T-helper 17 cell (primary cell): Measurements from ENCODE around the gene NUP88. TPM values are rescaled to one million over a fixed set of nuclear protein-coding genes. Genes with fewer than 3 reads are reported as not detected.
A peak's percentile ranks its signal among the peaks of the same experiment; 100 is the strongest.

Source experiments
- ATAC-seq: fragments of 150-1000 bp; cut with Tn5 transposase; 2 replicates; pipeline ENCODE4 v1.10.0; 2021; ENCODE audit warnings: mild to moderate bottlenecking, moderate library complexity
- DNase-seq, 3 donors: peaks; one replicate each; pipeline versions ENCODE4 v3.0.0 to v3.0.0-alpha.2; 2020 to 2021
- H3K9me3 ChIP-seq: one replicate; pipeline ENCODE4 v1.7.0; 2013; ENCODE audit warnings: low read length, mild to moderate bottlenecking; ENCODE audit not compliant: control insufficient read depth, poor library complexity, severe bottlenecking
- H3K27ac Mint-ChIP-seq: one replicate; pipeline ENCODE4 v1.8.0; 2022; ENCODE audit warnings: mild to moderate bottlenecking, moderate library complexity, mixed read lengths
- H3K27me3 Mint-ChIP-seq: one replicate; pipeline ENCODE4 v1.8.0; 2022; ENCODE audit warnings: mixed read lengths
- H3K36me3 Mint-ChIP-seq: one replicate; pipeline ENCODE4 v1.8.0; 2022; ENCODE audit warnings: low read depth, mixed read lengths
- H3K4me1 Mint-ChIP-seq: one replicate; pipeline ENCODE4 v1.8.0; 2022; ENCODE audit warnings: mild to moderate bottlenecking, mixed read lengths
- H3K4me3 Mint-ChIP-seq: one replicate; pipeline ENCODE4 v1.8.0; 2022; ENCODE audit warnings: mild to moderate bottlenecking, moderate library complexity, mixed read lengths
- total RNA-seq, 4 donors: library from RNA in 2 of 4; stranded (reverse) in 2 of 4; gene quantifications; one replicate each; pipeline ENCODE4 v1.2.3 and lab custom pipeline; 2022 to 2026

NUP88 gene
- total RNA-seq, 2 donors from 2014 or later: 118 to 130 TPM

GRCh38 chr17:5362162-5362811, 57.2 kb downstream of the NUP88 start:
- Mint-ChIP-seq H3K27me3 (no peaks in the 10 kb centered on the region), H3K4me3 (no peak overlapping the region), H3K36me3 (peaks cover 8% of the 10 kb centered on the region), H3K4me1 (peaks cover 9% of the 10 kb centered on the region), H3K27ac (no peak overlapping the region)
- DNase-seq (no peak), ATAC-seq (no peak)
- H3K9me3 ChIP-seq: no peaks in the 10 kb centered on the region

- H3K4me3 Mint-ChIP-seq: no peak overlapping the region
- H3K27ac Mint-ChIP-seq: no peak overlapping the region
- peaks cover 9% of the 10 kb centered on the region for H3K4me1 Mint-ChIP-seq
- peaks cover 8% of the 10 kb centered on the region for H3K36me3 Mint-ChIP-seq
- no peaks in the 10 kb centered on the region for H3K27me3 Mint-ChIP-seq
- H3K9me3 ChIP-seq: no peaks in the 10 kb centered on the region
- DNase-seq (no peak), ATAC-seq (no peak)
These were observed 58.0 kb downstream of the NUP88 start for GRCh38 chr17:5361426-5361825.

DNA sequence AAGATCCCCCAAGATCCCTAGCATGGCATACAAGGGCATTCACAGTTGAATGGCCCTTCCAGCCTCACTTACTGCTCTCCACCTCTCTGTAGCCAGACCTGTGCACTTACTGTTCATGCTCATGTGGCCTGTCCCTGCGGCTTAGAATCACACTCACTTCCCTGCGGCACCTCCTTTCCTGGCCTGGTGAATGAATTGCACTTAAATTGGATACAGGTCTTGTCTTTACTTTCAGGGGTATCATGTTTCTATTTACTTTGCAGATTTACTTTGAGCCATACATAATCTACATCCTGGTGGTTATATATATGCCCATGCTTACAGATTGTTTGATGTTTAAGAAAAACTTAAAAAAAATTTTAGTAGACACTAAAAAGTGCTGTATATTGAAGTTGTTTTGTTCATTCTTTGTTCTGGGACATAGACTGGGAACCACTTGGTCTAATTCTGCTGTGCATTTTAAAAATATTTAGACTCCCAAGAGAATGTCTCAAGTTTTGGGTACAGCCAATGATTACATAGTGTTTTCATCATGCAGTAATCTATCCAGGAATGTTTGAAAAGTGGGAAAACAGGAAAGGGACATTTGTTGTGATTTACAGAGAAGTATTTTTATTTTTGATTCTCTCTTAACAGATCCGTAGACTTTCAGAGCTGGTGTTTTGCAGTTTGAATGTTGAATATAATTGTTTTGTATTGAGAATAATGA, 63.9 kb downstream of the NUP88 start:
- H3K4me1 Mint-ChIP-seq: peaks cover 4% of the 10 kb centered on the region
- H3K27ac Mint-ChIP-seq: peak overlapping the region; percentile 4
- H3K36me3 Mint-ChIP-seq: peaks cover 8% of the 10 kb centered on the region
- no peak overlapping the region for H3K4me3 Mint-ChIP-seq
- no peaks in the 10 kb centered on the region for H3K9me3 ChIP-seq
- no peak for ATAC-seq
- no peak for DNase-seq
- H3K27me3 Mint-ChIP-seq: no peaks in the 10 kb centered on the region

DNA sequence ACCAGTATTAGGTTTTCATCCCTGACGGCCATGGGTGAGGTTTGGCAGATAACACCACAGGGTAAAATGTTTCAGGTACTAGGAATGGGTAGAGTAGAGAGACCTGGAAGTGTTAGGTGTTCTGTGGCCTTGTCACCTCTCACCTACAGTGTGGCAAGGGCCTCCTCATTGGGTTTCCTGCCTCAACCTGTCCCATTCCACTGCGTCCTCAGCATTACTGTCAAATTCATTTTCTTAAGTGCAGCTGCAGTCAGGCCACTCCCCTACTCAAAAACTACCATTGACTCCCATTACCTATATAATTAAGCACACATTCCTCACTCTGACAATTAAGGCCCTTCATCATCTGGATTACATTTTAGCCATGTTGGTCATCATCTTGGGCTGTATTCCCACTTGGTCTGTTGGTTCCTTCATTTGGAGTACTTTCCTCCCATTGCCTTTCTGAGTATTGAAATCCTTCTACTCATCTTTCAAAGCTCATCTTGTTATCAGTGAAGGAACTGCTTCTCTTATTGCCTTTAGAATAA, 64.5 kb downstream of the NUP88 start:
- H3K4me3 Mint-ChIP-seq: no peak overlapping the region
- DNase-seq (no peak), ATAC-seq (no peak)
- H3K9me3 ChIP-seq: no peaks in the 10 kb centered on the region
- peaks cover 7% of the 10 kb centered on the region for H3K36me3 Mint-ChIP-seq
- H3K27ac Mint-ChIP-seq: no peak overlapping the region
- peaks cover 3% of the 10 kb centered on the region for H3K4me1 Mint-ChIP-seq
- no peaks in the 10 kb centered on the region for H3K27me3 Mint-ChIP-seq

- H3K9me3 ChIP-seq: no peaks in the 10 kb centered on the region
- Mint-ChIP-seq H3K36me3 (peaks cover 7% of the 10 kb centered on the region), H3K4me1 (peaks cover 3% of the 10 kb centered on the region), H3K27me3 (no peaks in the 10 kb centered on the region), H3K27ac (no peak overlapping the region), H3K4me3 (no peak overlapping the region)
- DNase-seq: no peak
- ATAC-seq: no peak
These were observed 65.2 kb downstream of the NUP88 start for GRCh38 chr17:5354310-5354709.

GRCh38 chr17:5352681-5353289, 66.7 kb downstream of the NUP88 start:
- H3K27me3 Mint-ChIP-seq: no peaks in the 10 kb centered on the region
- DNase-seq (no peak), ATAC-seq (no peak)
- H3K4me3 Mint-ChIP-seq: no peak overlapping the region
- peaks cover 5% of the 10 kb centered on the region for H3K36me3 Mint-ChIP-seq
- peaks cover 6% of the 10 kb centered on the region for H3K4me1 Mint-ChIP-seq
- no peaks in the 10 kb centered on the region for H3K9me3 ChIP-seq
- no peak overlapping the region for H3K27ac Mint-ChIP-seq

GRCh38 chr17:5344914-5345313, 74.5 kb downstream of the NUP88 start:
- H3K27ac Mint-ChIP-seq: peak overlapping the region; percentile 47
- no peak overlapping the region for H3K4me3 Mint-ChIP-seq
- peaks cover 8% of the 10 kb centered on the region for H3K4me1 Mint-ChIP-seq
- no peaks in the 10 kb centered on the region for H3K9me3 ChIP-seq
- no peak for DNase-seq
- H3K36me3 Mint-ChIP-seq: no peaks in the 10 kb centered on the region
- no peak for ATAC-seq
- H3K27me3 Mint-ChIP-seq: no peaks in the 10 kb centered on the region

Other genes starting within 250 kb of the NUP88 start
- 1 to 10 TPM; 3.9 to 5.5 TPM for gene ZNF594, start 227.8 kb downstream of the NUP88 start, total RNA-seq
- 1 to 10 TPM in 1 of 2 donors, under 1 TPM in 1; 0.76 to 4.8 TPM for gene SCIMP, start 184.8 kb downstream of the NUP88 start, total RNA-seq
- gene RABEP1, start 137.4 kb downstream of the NUP88 start, total RNA-seq: 10 to 100 TPM; 33.2 to 33.6 TPM
- 10 to 100 TPM; 57.7 to 72.7 TPM for gene RPAIN, start 520 bp upstream of the NUP88 start, total RNA-seq
- 10 to 100 TPM; 63.8 to 71.6 TPM for gene C1QBP, start 19.5 kb upstream of the NUP88 start, total RNA-seq
- gene DHX33, start 49.3 kb upstream of the NUP88 start, total RNA-seq: 1 to 10 TPM; 7.5 to 9.0 TPM
- 10 to 100 TPM; 66.3 to 78.0 TPM for gene DERL2, start 66.5 kb upstream of the NUP88 start, total RNA-seq
- 10 to 100 TPM; 19.2 to 31.0 TPM for gene MIS12, start 66.9 kb upstream of the NUP88 start, total RNA-seq
- gene NLRP1, start 164.8 kb upstream of the NUP88 start, total RNA-seq: 100 to 1,000 TPM; 190 to 200 TPM